C1 segment of cervical spinal cord (tissue), 14 donors: ENCODE data around the gene ARMC6.
A peak's percentile ranks its signal among the peaks of the same experiment; 100 is the strongest.

Experiments used
- DNase-seq, 14 donors: peaks; one replicate each; lab custom pipeline; 2025; lab: John Stamatoyannopoulos, UW

ARMC6 gene

DNA sequence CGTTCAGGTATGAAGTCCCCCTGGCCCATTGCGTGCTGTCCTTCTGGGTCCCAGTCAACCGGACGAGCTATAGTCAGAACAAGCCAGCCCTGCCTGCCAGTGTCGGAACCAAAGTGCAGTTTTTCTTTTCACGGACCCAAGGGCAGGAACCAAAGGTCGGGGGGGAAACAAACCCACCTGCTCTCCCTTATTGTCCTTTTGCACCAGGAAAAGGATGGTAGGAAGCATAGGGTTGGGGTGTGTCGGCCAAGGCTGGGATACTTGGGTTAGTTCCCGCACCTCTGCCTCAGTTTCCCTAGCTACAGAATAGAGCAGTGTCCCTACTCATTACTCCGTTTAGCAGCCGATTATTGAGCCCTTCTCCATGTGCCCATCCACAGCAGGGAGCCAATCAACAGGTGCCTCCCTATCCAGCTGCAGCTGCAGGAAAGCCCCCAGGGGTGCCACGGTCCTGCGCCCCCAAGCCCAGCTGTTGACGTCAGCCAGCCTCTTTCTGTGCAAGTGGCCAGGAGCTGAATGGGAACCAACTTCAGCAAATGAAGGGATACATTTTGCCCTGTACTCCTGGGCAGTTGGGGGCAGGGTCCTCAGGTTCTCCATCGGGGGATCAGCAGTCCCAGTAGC lies 21.0 kb downstream of the ARMC6 start:
- DNase-seq, result no peak

- no peak for DNase-seq
Measured at GRCh38 chr19:19054939-19055440, 21.6 kb downstream of the ARMC6 start.

GRCh38 chr19:19055701-19056100 lies 22.3 kb downstream of the ARMC6 start:
- no peak for DNase-seq

DNA sequence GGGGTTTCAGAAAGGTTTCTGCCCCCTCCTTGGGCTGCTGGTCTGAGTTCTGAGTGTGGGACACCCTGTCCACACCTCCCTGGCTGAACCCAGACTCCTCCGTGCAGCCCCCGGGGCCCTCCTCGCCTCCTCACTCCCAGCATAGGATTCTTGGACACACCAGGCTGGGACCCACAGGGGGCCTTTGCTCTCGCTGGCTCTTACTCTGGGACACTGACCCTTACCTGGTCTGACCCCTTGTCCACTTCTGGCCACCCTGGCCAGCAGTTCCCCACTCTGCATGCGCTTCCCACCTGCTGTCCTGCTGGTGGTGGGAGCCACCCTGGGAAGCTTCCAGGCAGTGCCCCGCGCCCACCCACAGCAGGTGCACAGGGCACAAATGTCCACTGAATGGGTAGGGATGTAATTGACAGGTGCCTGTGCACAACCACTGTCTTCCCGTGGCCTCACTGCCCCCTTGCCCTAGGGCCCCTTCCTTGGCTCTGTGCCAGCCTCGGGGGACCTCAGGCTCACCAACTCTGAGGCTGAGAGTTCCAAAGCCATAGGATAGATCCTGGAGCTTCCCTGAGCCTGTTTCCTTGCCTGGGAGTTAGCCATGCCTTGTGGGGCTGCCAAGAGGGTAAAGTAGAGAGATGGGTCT lies 23.4 kb downstream of the ARMC6 start:
- no peak for DNase-seq

DNA sequence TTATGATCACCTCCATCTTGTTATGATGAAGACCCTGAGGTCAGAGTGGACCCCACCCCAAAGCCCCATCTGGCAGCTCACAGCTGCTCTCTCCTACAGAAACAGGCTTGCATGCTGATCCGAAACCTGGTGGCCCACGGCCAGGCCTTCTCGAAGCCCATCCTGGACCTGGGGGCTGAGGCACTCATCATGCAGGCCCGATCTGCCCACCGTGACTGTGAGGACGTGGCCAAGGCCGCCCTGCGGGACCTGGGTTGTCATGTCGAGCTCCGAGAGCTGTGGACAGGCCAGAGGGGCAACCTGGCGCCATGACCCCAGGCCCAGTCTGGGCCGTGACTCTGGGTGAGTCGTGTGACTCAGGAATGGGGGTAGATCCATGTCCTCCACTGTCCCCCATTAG lies 23.9 kb downstream of the ARMC6 start:
- no peak for DNase-seq

DNA sequence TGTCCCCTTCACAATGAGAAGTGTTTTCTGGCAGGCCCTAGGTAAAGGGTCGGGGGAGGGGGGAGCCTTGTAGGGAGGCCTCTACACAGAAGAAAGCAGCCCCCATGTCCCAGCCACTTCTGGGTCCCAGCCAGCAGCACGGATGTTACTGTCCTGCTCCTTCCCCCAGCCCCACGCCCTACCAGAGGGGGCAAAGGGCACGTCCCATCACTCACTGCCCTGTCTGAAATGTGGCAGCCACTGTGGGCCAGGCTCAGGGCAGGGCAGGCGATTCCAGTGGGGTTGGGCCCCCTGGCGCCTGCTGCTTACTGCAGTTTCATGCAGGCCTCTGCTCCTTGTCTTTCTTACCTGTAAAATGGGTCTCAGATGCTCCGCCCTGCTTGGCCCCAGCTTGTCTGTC lies 24.3 kb downstream of the ARMC6 start:
- no peak for DNase-seq

DNA sequence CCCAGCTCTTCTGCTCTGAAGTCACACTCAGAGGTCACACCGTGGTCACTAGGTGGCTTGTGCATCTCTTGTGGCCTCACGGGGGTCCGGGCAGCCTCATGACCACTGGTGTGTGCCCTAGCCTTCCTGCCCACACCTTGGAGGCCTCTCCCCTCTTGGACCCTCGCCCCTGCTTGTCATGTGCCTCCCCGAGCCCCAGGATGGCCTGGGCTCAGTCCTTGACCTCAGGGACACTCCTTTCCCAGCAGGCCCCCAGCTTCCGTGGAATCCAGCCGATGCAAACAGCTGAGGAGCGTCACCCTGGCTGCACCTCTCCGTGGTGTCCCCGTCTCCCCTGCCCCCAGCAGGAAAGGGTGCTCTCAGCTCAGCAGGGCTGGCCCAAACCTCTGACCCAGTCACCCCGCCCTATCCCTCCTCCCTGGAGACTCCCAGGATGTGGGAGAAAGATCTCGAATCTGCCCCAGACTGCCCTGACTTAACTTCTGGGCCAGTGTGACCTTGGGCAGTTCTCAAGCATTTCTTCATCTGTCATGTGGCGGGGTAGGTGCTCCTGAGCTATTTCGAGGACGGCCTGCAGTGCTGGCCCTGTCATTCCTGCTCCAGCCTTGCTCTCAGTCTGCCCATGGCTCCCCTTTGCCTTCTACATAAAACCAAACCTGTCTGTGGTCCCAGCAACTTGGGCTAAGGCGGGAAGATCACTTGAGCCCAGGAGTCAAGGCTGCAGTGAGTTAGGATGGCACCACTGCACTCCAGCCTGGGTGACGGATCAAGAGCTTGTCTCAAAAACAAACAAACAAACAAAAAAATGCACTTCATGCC lies 25.8 kb downstream of the ARMC6 start:
- DNase-seq, result no peak

GRCh38 chr19:19059837-19060611 lies 26.6 kb downstream of the ARMC6 start:
- DNase-seq, result no peak

- peak in 6 of 14 donors; percentile 6 to 49 (median 14) for DNase-seq
Measured at GRCh38 chr19:19061506-19061905, 28.1 kb downstream of the ARMC6 start.

DNA sequence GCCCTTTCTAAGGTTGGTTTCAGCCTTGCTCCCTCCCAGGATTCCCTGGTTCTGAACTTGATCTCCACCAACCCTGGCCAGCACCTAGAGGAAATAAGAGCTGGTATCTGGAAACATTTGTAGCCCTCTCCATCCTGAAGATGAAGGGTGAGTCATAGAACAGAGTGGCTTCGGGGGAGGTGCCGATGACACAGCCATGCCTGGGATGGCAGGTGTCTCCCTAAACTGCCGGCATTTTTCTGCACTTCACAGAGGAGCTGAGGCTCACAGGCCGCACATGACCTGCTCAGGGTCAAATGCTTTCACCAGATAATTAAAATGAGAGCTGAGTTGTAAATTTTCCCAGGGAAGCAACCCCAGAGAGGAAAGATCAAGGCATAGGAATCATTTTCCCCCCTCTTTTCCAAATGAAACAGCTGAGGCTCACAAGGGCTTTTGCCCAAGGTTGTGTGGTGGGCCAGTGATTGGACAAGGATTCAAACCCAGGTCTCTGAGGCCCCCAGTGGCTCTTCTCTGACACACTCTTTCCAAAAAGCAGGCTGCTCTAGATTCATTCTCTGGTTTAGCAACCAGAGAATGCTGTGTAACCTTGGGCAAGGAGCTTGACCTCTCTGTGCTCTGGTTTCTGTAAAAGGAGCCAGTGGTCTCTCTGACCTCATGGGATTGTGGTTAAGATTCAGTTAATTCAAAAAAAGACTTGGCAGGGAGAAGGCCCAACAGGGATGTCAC lies 29.2 kb downstream of the ARMC6 start:
- no peak for DNase-seq

- DNase-seq, result peak; percentile 90 to 100 (median 98)
Measured at GRCh38 chr19:19063183-19064097, 30.0 kb downstream of the ARMC6 start, which contains the start of gene SLC25A42. SLC25A42 (plus strand) TSS chr19:19063994; CDS start chr19:19096125, 32,131 bp downstream.

GRCh38 chr19:19064098-19064722 lies 30.8 kb downstream of the ARMC6 start:
- peak in 2 of 14 donors; percentile 28 to 43 for DNase-seq

DNA sequence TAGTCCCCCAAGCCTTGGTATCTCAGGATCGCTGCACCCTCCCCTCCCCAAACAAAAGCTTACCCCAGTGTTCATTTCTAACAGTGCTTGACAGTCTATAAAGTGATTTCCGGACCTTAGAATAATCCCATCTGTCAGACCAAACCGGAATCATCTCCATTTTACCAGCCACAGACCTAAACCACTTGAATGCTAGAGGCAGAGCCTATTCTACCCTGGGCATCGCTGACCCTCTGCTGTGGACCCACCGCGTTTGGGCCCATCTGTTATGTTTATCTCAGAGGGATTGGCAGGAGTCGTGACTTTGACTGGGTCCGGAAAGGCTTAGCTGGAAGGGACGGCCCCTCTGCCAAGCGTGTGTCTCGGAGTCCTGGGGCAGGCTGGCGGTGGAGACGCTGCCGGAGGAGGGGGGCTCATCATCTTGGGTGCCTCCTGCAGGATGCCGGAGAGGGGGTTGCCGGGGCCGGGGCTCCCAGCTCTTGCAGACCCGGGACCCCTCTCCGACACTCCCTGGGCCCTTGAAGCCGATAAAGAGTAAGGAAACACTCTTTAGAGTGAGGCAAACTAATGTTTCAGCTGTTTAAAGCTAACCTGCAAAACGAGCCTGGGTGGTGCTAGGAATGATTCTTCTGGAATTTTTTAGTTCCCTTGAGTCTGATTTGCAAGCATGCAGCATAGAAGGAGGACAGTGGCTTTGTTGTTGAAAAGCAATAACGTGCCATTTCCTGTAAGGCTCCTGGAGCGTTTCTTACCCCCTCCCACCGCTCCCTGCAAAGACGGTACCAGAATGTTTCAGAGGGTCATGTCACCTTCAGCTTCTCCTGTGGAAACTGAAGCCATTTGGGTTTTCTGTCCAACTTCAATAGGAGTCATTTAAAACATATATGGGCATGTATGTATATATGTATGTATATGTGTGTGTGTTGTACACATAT lies 31.7 kb downstream of the ARMC6 start:
- peak in 4 of 14 donors; percentile 3 to 37 (median 10) for DNase-seq

- no peak for DNase-seq
Measured at GRCh38 chr19:19067276-19068072, 34.1 kb downstream of the ARMC6 start.

DNA sequence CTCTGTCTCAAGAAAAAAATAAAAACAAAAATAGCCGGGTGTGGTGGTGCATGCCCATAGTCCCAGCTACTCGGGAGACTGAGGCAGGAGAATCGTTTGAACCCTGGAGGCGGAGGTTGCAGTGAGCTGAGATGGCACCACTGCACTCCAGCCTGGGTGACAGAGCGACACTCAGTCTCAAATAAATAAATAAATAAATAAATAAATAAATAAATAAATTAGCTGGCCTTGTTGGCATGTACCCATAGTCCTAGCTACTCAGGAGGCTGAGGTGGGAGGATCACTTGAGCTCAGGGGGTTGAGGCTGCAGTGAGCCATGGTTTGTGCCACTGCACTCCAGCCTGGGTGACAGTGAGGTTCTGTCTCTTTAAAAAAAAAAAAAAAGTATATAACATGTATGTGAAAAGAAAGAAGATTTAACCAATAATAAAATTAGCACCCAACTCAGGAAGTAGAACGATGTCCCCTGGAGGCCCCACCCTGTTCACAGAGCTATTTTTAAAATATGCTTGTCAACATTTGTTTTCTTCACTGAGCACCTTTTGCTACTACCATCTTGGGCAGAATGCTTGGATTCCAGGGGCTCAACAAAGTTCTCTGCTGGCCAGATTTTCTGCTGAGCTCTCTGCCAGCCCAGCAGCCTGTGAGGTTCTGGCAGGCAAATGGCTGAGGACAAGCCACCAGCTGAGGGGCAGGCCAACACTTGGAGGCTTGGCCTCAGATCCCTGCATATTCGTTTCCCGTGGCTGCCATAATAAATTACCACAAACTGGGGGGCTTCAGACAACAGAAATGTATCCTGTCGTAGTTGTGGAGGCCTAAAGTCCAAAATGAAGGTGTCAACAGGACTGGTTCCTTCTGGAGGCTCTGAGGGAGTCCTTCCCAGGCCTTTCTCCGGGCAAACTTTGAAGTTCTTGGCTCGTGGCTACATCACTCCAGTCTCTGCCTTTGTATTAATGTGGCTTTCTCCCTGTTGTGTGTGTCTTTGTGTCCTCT lies 35.6 kb downstream of the ARMC6 start:
- peak in 7 of 14 donors; percentile 3 to 35 (median 23) for DNase-seq

DNA sequence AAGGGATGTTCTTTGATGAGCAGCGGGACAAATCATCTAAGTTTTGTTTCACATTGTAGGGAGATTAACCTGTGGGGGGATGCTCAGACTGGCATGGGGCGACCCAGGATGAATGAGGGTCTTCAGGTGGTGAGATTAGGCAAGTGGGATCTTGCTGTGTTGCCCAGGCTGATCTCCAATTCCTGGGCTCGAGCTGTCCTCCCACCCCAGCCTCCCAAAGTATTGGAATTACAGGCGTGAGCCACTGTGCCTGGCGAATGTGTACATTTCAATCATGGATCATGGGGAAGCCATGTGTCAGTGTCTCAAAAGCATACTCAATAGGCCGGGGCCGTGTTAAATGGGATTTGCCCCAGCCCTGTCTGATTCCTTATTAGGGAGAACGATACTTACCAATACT lies 38.5 kb downstream of the ARMC6 start:
- no peak for DNase-seq
